CD14-positive monocyte (primary cell): Measurements from ENCODE around the gene TBCEL. TPM values are rescaled to one million over a fixed set of nuclear protein-coding genes. Genes with fewer than 3 reads are reported as not detected.

ENCODE experiments used
- DNase-seq, 3 donors: peaks; one replicate each; pipeline ENCODE4 v3.0.0-alpha.2; 2011 to 2022
- H2AFZ ChIP-seq: 2 replicates; pipeline ENCODE4 v1.6.0; 2012; ENCODE audit warnings: mild to moderate bottlenecking, low read depth, low read length, inconsistent platforms; ENCODE audit not compliant: insufficient read depth, poor library complexity, severe bottlenecking
- H3K27ac ChIP-seq, 2 donors: 1 replicate in 1 of 2; 2 replicates in 1 of 2; pipeline ENCODE4 v1.5.1; 2012 to 2013; ENCODE audit warnings: low read length in 2 of 2, control low read depth in 1 of 2, inconsistent platforms in 1 of 2, low read depth in 1 of 2, mild to moderate bottlenecking in 1 of 2
- H3K27me3 ChIP-seq, 2 donors: one replicate each; pipeline versions ENCODE4 v1.6.0 to v1.6.1; 2011 to 2013; ENCODE audit warnings: low read length in 2 of 2; ENCODE audit not compliant: control insufficient read depth in 2 of 2, insufficient read depth in 2 of 2
- H3K36me3 ChIP-seq, 2 donors: replicated peaks in 1 of 2; 1 replicate in 1 of 2; 2 replicates in 1 of 2; pipeline versions ENCODE4 v1.5.1 to v1.6.1; 2012 to 2013; ENCODE audit warnings: low read length in 2 of 2, control low read depth in 1 of 2, inconsistent platforms in 1 of 2, mild to moderate bottlenecking in 1 of 2; ENCODE audit not compliant: insufficient read depth in 2 of 2, control insufficient read depth in 1 of 2
- H3K4me1 ChIP-seq, 2 donors: 1 replicate in 1 of 2; 2 replicates in 1 of 2; pipeline versions ENCODE4 v1.5.1 to v1.6.1; 2012 to 2013; ENCODE audit warnings: low read length in 2 of 2, control low read depth in 1 of 2, inconsistent platforms in 1 of 2, mild to moderate bottlenecking in 1 of 2, moderate library complexity in 1 of 2; ENCODE audit not compliant: insufficient read depth in 2 of 2, control insufficient read depth in 1 of 2
- H3K4me2 ChIP-seq: replicated peaks from 2 replicates; pipeline ENCODE3; 2012; ENCODE audit warnings: low read length, moderate library complexity, mild to moderate bottlenecking; ENCODE audit not compliant: poor library complexity, severe bottlenecking; ENCODE audit errors: extremely low read depth
- H3K4me3 ChIP-seq, 3 experiments: fragments of 200-600 bp in 1 of 3; sonication (generic) in 1 of 3; replicated peaks in 1 of 3; 1 replicate in 2 of 3; 2 replicates in 1 of 3; pipeline ENCODE4 v1.5.1; 2011 to 2013; ENCODE audit warnings: low read length in 3 of 3, mild to moderate bottlenecking in 3 of 3, control low read depth in 2 of 3, low read depth in 2 of 3, inconsistent platforms in 1 of 3, moderate library complexity in 1 of 3
- H3K79me2 ChIP-seq: 2 replicates; pipeline ENCODE4 v1.6.0; 2012; ENCODE audit warnings: mild to moderate bottlenecking, control low read depth, inconsistent platforms, low read length, moderate library complexity; ENCODE audit not compliant: insufficient read depth
- H3K9ac ChIP-seq: 2 replicates; pipeline ENCODE4 v1.6.0; 2017; ENCODE audit warnings: low read length, mild to moderate bottlenecking; ENCODE audit not compliant: insufficient read depth, poor library complexity, severe bottlenecking
- H3K9me3 ChIP-seq, 2 donors: replicated peaks in 1 of 2; 1 replicate in 1 of 2; 2 replicates in 1 of 2; pipeline versions ENCODE4 v1.5.1 to v1.6.1; 2012 to 2013; ENCODE audit warnings: low read length in 2 of 2, control low read depth in 1 of 2; ENCODE audit not compliant: control insufficient read depth in 1 of 2, insufficient read depth in 1 of 2
- H4K20me1 ChIP-seq: 2 replicates; pipeline ENCODE4 v1.6.0; 2012; ENCODE audit warnings: mild to moderate bottlenecking, low read length, control low read depth, moderate library complexity; ENCODE audit not compliant: insufficient read depth
- H3K27ac Mint-ChIP-seq, 7 donors: one replicate each; pipeline ENCODE4 v1.8.0; 2020; ENCODE audit warnings: mild to moderate bottlenecking in 7 of 7, mixed read lengths in 7 of 7, moderate library complexity in 6 of 7, inconsistent platforms in 2 of 7
- H3K27me3 Mint-ChIP-seq, 3 donors: one replicate each; pipeline ENCODE4 v1.8.0; 2021 to 2022; ENCODE audit warnings: low read depth in 3 of 3, mild to moderate bottlenecking in 3 of 3, mixed read lengths in 3 of 3, moderate library complexity in 3 of 3, inconsistent platforms in 1 of 3
- H3K36me3 Mint-ChIP-seq, 2 donors: one replicate each; pipeline ENCODE4 v1.8.0; 2020; ENCODE audit warnings: mixed read lengths in 2 of 2, inconsistent platforms in 1 of 2, mild to moderate bottlenecking in 1 of 2
- H3K4me1 Mint-ChIP-seq: one replicate; pipeline ENCODE4 v1.8.0; 2020; ENCODE audit warnings: mild to moderate bottlenecking, mixed read lengths
- H3K4me3 Mint-ChIP-seq, 2 donors: one replicate each; pipeline ENCODE4 v1.8.0; 2020; ENCODE audit warnings: mild to moderate bottlenecking in 2 of 2, mixed read lengths in 2 of 2, moderate library complexity in 1 of 2
- H3K9me3 Mint-ChIP-seq, 7 donors: one replicate each; pipeline ENCODE4 v1.8.0; 2020 to 2022; ENCODE audit warnings: mixed read lengths in 7 of 7, mild to moderate bottlenecking in 6 of 7, moderate library complexity in 6 of 7, inconsistent platforms in 2 of 7
- CTCF ChIP-seq: fragments of 200-600 bp; IDR thresholded peaks from one replicate; pipeline ENCODE4 v1.8.0; 2022; ENCODE audit warnings: antibody characterized with exemption, mild to moderate bottlenecking
- WGBS: methylation state at CpG from one replicate; pipeline ENCODE4 v1.1.5; 2013; ENCODE audit warnings: missing lambda C conversion rate; ENCODE audit not compliant: insufficient coverage; 5-methylcytosine and 5-hydroxymethylcytosine counted together
- intact Hi-C, 2 donors: fragments of 100-400 bp; cut with micrococcal nuclease; formaldehyde crosslinking; loops; one replicate each; pipeline versions ENCODE4 v1.15.0 to v1.15.1; 2023
- polyA plus RNA-seq, 3 donors: library from polyadenylated mRNA; depleted of rRNA in 1 of 3; unstranded in 2 of 3; stranded (reverse) in 1 of 3; fragments of 300-500 nt in 2 of 3; fragments of >200 nt in 1 of 3; fragmentation: Illumina TruSeq in 2 of 3; gene quantifications; 1 replicate in 2 of 3; 2 replicates in 1 of 3; pipeline ENCODE4 v1.2.3, GENCODE V29; 2012 to 2021

Gene TBCEL
- polyA plus RNA-seq, 3 donors, result 3.9 to 6.5 (median 5.0) TPM

- H3K4me3 ChIP-seq, result no peak overlapping the region
Observed at GRCh38 chr11:121138259-121138658, 114.4 kb downstream of the TBCEL start.

GRCh38 chr11:121140369-121140768 lies 116.5 kb downstream of the TBCEL start:
- no peaks in the 10 kb centered on the region for H3K36me3 ChIP-seq
- no peak for TF ChIP-seq CTCF
- no peak overlapping the region for H3K4me3 ChIP-seq
- no peak for DNase-seq
- Mint-ChIP-seq H3K36me3 (no peaks in the 10 kb centered on the region), H3K9me3 (peaks cover 0 to 2% (median 0%) of the 10 kb centered on the region in 7 donors), H3K4me1 (no peaks in the 10 kb centered on the region), H3K4me3 (no peak overlapping the region), H3K27ac (no peak overlapping the region), H3K27me3 (peaks cover 4 to 8% (median 4%) of the 10 kb centered on the region in 3 donors)
- H3K9me3 ChIP-seq, result no peaks in the 10 kb centered on the region
- H3K27me3 ChIP-seq, result no peaks in the 10 kb centered on the region
- no peaks in the 10 kb centered on the region for H3K4me1 ChIP-seq
- no peaks in the 10 kb centered on the region for H3K79me2 ChIP-seq
- no peak overlapping the region for H2AFZ ChIP-seq
- no peak overlapping the region for H3K27ac ChIP-seq
- 93% methylated on average over 6 of the region's 8 CpGs for WGBS
- no peak overlapping the region for H3K9ac ChIP-seq
- no peak overlapping the region for H3K4me2 ChIP-seq
- H4K20me1 ChIP-seq, result no peaks in the 10 kb centered on the region
- intact Hi-C loops, result no loop called here

More at GRCh38 chr11:121138259-121138658, 114.4 kb downstream of the TBCEL start:
- Histone ChIP-seq H3K36me3 (no peaks in the 10 kb centered on the region), H3K27me3 (no peaks in the 10 kb centered on the region), H3K79me2 (no peaks in the 10 kb centered on the region), H3K4me1 (no peaks in the 10 kb centered on the region), H4K20me1 (no peaks in the 10 kb centered on the region), H2AFZ (no peak overlapping the region), H3K4me2 (no peak overlapping the region), H3K9ac (no peak overlapping the region), H3K27ac (no peak overlapping the region), H3K9me3 (no peaks in the 10 kb centered on the region)
- no peak for DNase-seq
- TF ChIP-seq CTCF, result no peak
- no peak overlapping the region for H3K27ac Mint-ChIP-seq
- no peaks in the 10 kb centered on the region for H3K36me3 Mint-ChIP-seq
- intact Hi-C loops, result no loop called here
- H3K4me1 Mint-ChIP-seq, result no peaks in the 10 kb centered on the region
- H3K27me3 Mint-ChIP-seq, result peaks cover 4 to 8% (median 4%) of the 10 kb centered on the region in 3 donors
- H3K4me3 Mint-ChIP-seq, result no peak overlapping the region
- H3K9me3 Mint-ChIP-seq, result peaks cover 0 to 3% (median 0%) of the 10 kb centered on the region in 7 donors
- WGBS, result 94% methylated on average over 2 of the region's 5 CpGs

Other genes with a start within 250 kb of the TBCEL start
- under 1 TPM in 1 of 3 donors, not detected in 2; 0.45 TPM for gene TECTA, start 77.1 kb downstream of the TBCEL start, polyA plus RNA-seq